ENCODE measurements around the gene CRISPLD2. TPM values are rescaled to one million over a fixed set of nuclear protein-coding genes. Genes with fewer than 3 reads are reported as not detected.

The CRISPLD2 gene
- total RNA-seq, 4 donors from 2014 or later: 19.6 to 319 (median 84.3) TPM

DNA sequence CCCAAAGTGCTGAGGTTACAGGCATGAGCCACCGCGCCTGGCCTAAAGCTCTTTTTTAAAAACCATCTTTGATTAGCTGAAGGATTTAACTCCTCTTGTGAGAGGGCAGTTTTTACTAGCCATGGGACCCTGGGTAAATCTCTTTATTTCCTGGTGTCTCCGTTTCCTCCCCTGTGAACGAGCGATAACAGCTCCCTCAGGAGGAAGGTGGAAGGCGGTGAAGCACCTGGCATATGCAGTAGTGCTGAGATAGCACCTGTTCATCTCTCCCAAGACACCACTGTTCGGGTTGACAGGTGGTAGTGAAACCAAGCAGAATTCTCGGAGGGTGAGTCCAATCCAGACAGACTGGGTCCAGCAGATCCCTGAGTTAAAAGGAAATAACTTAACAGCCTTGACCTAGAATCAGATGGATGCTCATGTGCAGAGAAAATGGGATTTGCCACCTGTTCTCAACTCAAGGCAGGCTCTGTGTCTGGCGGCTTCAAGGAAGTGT is 86.2 kb downstream of the CRISPLD2 start:
- Histone ChIP-seq H3K4me1 (peaks cover 0 to 7% (median 0%) of the 10 kb centered on the region in 4 donors), H3K27ac (no peak overlapping the region), H3K4me3 (no peak overlapping the region), H3K36me3 (peaks cover 0 to 12% (median 0%) of the 10 kb centered on the region in 3 donors), H3K9me3 (no peaks in the 10 kb centered on the region), H3K27me3 (no peaks in the 10 kb centered on the region)
- no peak for DNase-seq
- TF ChIP-seq CTCF (IDR thresholded peaks at IDR 0.05) (no peak), POLR2A (IDR thresholded peaks at IDR 0.05) (no peak)

- H3K36me3 ChIP-seq: peaks cover 0 to 9% (median 0%) of the 10 kb centered on the region in 3 donors
- no peak for DNase-seq
Observed at GRCh38 chr16:84907051-84907450, 87.3 kb downstream of the CRISPLD2 start.

DNA sequence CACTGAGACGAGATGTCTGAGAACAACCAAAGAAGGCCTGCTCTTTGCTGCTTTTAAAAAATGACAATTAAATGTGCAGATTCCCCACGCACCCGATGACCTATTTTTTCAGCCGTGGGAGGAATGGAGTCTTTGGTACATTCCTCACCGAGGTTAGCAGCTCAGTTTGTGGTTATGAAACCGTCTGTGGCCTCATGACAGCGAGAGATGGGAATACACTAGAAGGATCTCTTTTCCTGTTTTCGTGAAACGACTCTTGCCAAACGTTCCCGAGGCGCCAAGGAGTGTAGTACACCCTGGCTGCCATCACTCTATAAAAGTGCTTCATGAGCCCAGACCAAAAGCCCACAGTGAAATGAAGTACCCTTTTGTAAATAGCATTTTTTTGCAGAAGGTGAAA is 87.8 kb downstream of the CRISPLD2 start:
- no peak overlapping the region for H3K4me3 ChIP-seq
- H3K9me3 ChIP-seq: no peaks in the 10 kb centered on the region
- TF ChIP-seq POLR2A (IDR thresholded peaks at IDR 0.05) (no peak), CTCF (IDR thresholded peaks at IDR 0.05) (no peak)
- peaks cover 0 to 5% (median 0%) of the 10 kb centered on the region in 3 donors for H3K36me3 ChIP-seq
- H3K27ac ChIP-seq: no peak overlapping the region
- DNase-seq: no peak
- H3K4me1 ChIP-seq: peaks cover 0 to 11% (median under 1%) of the 10 kb centered on the region in 4 donors
- H3K27me3 ChIP-seq: no peaks in the 10 kb centered on the region

More at GRCh38 chr16:84907051-84907450, 87.3 kb downstream of the CRISPLD2 start:
- TF ChIP-seq POLR2A (IDR thresholded peaks at IDR 0.05) (no peak), CTCF (IDR thresholded peaks at IDR 0.05) (no peak)
- Histone ChIP-seq H3K4me3 (no peak overlapping the region), H3K27ac (no peak overlapping the region), H3K4me1 (peaks cover 0 to 11% (median 0%) of the 10 kb centered on the region in 4 donors), H3K27me3 (no peaks in the 10 kb centered on the region), H3K9me3 (no peaks in the 10 kb centered on the region)

- no peak overlapping the region for H3K4me3 ChIP-seq
- DNase-seq: no peak
- H3K9me3 ChIP-seq: no peaks in the 10 kb centered on the region
- no peak for TF ChIP-seq CTCF (IDR thresholded peaks at IDR 0.05)
- no peak for TF ChIP-seq POLR2A (IDR thresholded peaks at IDR 0.05)
- no peaks in the 10 kb centered on the region for H3K36me3 ChIP-seq
- no peaks in the 10 kb centered on the region for H3K27me3 ChIP-seq
- peaks cover 0 to 26% (median 1%) of the 10 kb centered on the region in 4 donors for H3K4me1 ChIP-seq
- no peak overlapping the region for H3K27ac ChIP-seq
Observed at GRCh38 chr16:84909476-84910085, 89.8 kb downstream of the CRISPLD2 start.

DNA sequence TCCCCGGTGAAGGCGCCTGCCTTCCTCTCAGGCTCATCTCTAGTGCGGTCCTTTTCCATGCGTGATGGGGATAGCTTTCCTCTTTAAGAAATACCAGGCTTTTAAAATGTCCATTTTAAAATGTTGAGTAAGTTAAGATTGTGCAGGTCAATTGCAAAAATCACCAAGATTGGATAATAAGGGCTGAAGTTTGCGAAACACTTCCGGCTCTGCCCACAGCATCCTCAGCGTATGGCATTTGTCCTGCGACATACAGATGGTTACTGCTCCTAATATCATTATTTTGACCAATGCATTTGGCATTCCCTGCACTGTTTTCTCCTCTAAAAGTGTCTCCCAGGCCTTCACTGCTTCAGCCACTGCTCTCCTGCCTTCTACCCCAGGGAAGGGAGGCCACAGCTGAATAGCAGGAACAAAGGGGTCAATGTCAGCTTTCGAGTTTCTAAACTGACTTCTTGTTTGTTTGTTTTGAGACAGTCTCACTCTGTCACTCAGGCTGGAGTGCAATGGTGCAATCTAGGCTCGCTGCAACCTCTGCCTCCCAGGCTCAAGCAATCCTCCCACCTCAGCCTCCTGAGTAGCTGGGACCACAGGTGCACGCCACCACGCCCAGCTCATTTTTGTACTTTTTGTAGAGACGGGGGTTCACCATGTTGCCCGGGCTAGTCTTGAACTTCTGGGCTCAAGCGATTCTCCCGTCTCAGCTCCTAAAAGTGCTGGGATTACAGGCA is 91.9 kb downstream of the CRISPLD2 start:
- Histone ChIP-seq H3K9me3 (no peaks in the 10 kb centered on the region), H3K4me3 (no peak overlapping the region), H3K27ac (peak overlapping the region in 2 of 4 donors; percentile 10 to 35), H3K4me1 (peaks cover 0 to 26% (median 1%) of the 10 kb centered on the region in 4 donors), H3K27me3 (no peaks in the 10 kb centered on the region), H3K36me3 (no peaks in the 10 kb centered on the region)
- no peak for TF ChIP-seq POLR2A (IDR thresholded peaks at IDR 0.05)
- no peak for TF ChIP-seq CTCF (IDR thresholded peaks at IDR 0.05)
- no peak for DNase-seq

Measured in Peyer's patch (tissue), 4 donors.